OCI-LY3 (cell line): Measurements from ENCODE around the gene BBIP1.
A peak's percentile ranks its signal among the peaks of the same experiment; 100 is the strongest.

Experiments used
- H2AFZ ChIP-seq: fragments of 200-600, 300-600 bp; shearing (Covaris generic); 2 replicates; pipeline ENCODE4 v1.6.0; 2014; ENCODE audit warnings: antibody characterized with exemption, low read depth, low read length
- H3K27ac ChIP-seq: fragments of 200-600, 300-600 bp; sonication (generic); 2 replicates; pipeline ENCODE4 v1.5.1; 2014; ENCODE audit warnings: mild to moderate bottlenecking, low read length, moderate library complexity, mixed read lengths
- H3K27me3 ChIP-seq: fragments of 200-600, 300-600 bp; sonication (generic); 2 replicates; pipeline ENCODE4 v1.6.1; 2014; ENCODE audit warnings: low read depth, low read length, mixed read lengths
- H3K36me3 ChIP-seq: fragments of 200-600, 300-600 bp; sonication (generic); replicated peaks from 2 replicates; pipeline ENCODE3; 2014; ENCODE audit warnings: low read depth, low read length, mixed read lengths
- H3K4me1 ChIP-seq: fragments of 300-600, 200-600 bp; sonication (generic); 2 replicates; pipeline ENCODE4 v1.6.1; 2014; ENCODE audit warnings: low read length, mixed read lengths
- H3K4me2 ChIP-seq: fragments of 200-600, 300-600 bp; sonication (generic); 2 replicates; pipeline ENCODE4 v1.6.1; 2014; ENCODE audit warnings: low read length, mixed read lengths
- H3K4me3 ChIP-seq: fragments of 300-600, 200-600 bp; sonication (generic); 2 replicates; pipeline ENCODE4 v1.5.1; 2014; ENCODE audit warnings: antibody characterized with exemption, mild to moderate bottlenecking, low read length, moderate library complexity
- H3K79me2 ChIP-seq: fragments of 300-600, 200-600 bp; shearing (Covaris generic); 2 replicates; pipeline ENCODE4 v1.6.1; 2014; ENCODE audit warnings: mild to moderate bottlenecking, low read length, mixed read lengths
- H3K9ac ChIP-seq: fragments of 300-600, 200-600 bp; shearing (Covaris generic); 2 replicates; pipeline ENCODE4 v1.6.0; 2014; ENCODE audit warnings: mild to moderate bottlenecking, low read length, moderate library complexity
- H3K9me3 ChIP-seq: fragments of 200-600, 300-600 bp; shearing (Covaris generic); 2 replicates; pipeline ENCODE4 v1.6.1; 2014; ENCODE audit warnings: low read length, mixed read lengths; ENCODE audit not compliant: insufficient read depth
- H4K20me1 ChIP-seq: fragments of 200-600, 300-600 bp; sonication (generic); 2 replicates; pipeline ENCODE4 v1.6.1; 2016; ENCODE audit warnings: low read length, mixed read lengths; ENCODE audit not compliant: insufficient read depth
- EZH2phosphoT487 ChIP-seq: fragments of 200-600 bp; shearing (Covaris generic); IDR thresholded peaks from 2 replicates; pipeline ENCODE4 v1.6.1; 2018; ENCODE audit warnings: antibody characterized with exemption, mixed run types, low read depth
- TF ChIP-seq, protein P1 (sequence below): fragments of 200-600, 300-600 bp; sonication (generic); IDR thresholded peaks from 2 replicates; pipeline ENCODE4 v1.5.1; 2014; ENCODE audit warnings: antibody characterized with exemption, low read length, low read depth

Gene BBIP1

DNA sequence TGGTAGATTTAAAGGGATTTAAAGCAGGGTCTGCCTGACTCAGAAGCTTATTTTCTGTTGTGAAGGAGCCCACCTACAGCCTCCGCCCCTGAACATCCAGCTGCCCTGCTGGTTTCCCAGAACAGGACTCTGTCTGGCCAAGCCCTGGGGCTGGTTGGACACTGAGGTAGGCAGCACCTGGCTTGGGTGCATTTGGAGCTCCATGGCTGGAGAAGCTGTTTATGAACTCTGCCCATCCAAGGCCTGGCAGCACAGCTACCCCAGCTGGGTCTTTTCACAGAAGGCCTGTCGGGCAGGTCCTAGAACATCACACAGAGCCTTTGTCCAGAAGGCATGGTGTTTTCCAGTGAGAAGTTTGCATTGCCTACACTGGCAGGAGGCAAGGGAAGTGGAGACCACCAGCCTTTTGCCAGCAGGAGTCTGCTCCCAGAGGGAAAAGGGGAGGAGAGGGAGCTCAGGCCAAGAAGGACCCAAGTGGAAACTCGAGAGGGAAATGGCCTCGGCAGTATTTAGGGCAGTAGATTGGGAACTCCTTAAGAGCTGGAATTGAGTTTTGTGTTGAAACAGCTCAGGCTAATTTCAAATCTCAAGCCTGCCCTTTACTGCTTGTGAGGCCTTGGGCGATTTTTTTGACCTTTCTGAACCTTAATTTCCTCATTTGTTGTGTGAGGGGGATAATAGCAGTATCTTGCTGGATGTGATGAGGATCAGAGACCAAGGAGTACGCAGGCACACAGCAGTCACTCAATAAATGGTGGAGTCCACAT, 59.6 kb downstream of the BBIP1 start:
- TF ChIP-seq EZH2phosphoT487, result no peak
- TF ChIP-seq, protein P1, sequence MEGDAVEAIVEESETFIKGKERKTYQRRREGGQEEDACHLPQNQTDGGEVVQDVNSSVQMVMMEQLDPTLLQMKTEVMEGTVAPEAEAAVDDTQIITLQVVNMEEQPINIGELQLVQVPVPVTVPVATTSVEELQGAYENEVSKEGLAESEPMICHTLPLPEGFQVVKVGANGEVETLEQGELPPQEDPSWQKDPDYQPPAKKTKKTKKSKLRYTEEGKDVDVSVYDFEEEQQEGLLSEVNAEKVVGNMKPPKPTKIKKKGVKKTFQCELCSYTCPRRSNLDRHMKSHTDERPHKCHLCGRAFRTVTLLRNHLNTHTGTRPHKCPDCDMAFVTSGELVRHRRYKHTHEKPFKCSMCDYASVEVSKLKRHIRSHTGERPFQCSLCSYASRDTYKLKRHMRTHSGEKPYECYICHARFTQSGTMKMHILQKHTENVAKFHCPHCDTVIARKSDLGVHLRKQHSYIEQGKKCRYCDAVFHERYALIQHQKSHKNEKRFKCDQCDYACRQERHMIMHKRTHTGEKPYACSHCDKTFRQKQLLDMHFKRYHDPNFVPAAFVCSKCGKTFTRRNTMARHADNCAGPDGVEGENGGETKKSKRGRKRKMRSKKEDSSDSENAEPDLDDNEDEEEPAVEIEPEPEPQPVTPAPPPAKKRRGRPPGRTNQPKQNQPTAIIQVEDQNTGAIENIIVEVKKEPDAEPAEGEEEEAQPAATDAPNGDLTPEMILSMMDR, result no peak
- H3K79me2 ChIP-seq, result no peaks in the 10 kb centered on the region
- H3K9me3 ChIP-seq, result no peaks in the 10 kb centered on the region
- no peak overlapping the region for H2AFZ ChIP-seq
- no peaks in the 10 kb centered on the region for H3K36me3 ChIP-seq
- peak overlapping the region; percentile 89 for H3K27ac ChIP-seq
- no peak overlapping the region for H3K4me3 ChIP-seq
- 0 out of 2 replicates have a peak overlapping the region, but pooled peaks have one; percentile 5 for H3K9ac ChIP-seq
- H4K20me1 ChIP-seq, result no peaks in the 10 kb centered on the region
- peaks cover 70% of the 10 kb centered on the region for H3K4me1 ChIP-seq
- no peaks in the 10 kb centered on the region for H3K27me3 ChIP-seq
- peak overlapping the region; percentile 70 for H3K4me2 ChIP-seq

DNA sequence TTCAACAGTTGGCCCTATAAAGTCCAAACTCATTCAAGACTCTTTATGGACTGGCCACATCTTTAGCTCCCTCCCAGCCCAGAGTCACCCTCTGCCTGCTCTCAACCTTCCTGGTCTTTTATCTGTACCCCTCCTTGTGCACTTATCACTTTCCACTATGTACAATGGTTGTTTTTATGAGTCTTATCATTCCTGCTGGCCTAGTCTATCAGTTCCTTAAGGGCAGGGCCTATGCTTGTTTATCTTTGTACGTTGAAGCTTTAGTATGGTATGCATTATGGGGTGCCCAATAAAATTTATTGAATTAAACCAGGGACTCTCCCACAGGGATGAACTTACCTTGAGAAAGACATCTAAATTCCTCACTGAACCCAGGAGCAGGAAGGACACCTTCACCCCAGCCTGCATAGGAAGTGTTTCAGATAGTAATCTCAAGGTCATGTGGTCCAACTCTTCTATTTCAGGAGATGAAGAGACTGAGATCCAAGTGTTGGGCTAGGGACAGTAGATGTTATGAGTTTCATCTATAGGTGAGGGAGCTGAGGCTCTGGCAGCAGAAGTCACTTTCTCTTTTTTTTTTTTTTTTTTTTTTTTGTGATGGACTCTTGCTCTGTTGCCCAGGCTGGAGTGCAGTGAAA, 60.6 kb downstream of the BBIP1 start:
- H4K20me1 ChIP-seq, result no peaks in the 10 kb centered on the region
- no peaks in the 10 kb centered on the region for H3K9me3 ChIP-seq
- no peak overlapping the region for H3K4me3 ChIP-seq
- H3K36me3 ChIP-seq, result no peaks in the 10 kb centered on the region
- H3K79me2 ChIP-seq, result no peaks in the 10 kb centered on the region
- H2AFZ ChIP-seq, result no peak overlapping the region
- no peak overlapping the region for H3K4me2 ChIP-seq
- H3K27me3 ChIP-seq, result no peaks in the 10 kb centered on the region
- no peak overlapping the region for H3K27ac ChIP-seq
- TF ChIP-seq, protein P1, result no peak
- TF ChIP-seq EZH2phosphoT487, result no peak
- no peak overlapping the region for H3K9ac ChIP-seq
- H3K4me1 ChIP-seq, result peaks cover 60% of the 10 kb centered on the region

DNA sequence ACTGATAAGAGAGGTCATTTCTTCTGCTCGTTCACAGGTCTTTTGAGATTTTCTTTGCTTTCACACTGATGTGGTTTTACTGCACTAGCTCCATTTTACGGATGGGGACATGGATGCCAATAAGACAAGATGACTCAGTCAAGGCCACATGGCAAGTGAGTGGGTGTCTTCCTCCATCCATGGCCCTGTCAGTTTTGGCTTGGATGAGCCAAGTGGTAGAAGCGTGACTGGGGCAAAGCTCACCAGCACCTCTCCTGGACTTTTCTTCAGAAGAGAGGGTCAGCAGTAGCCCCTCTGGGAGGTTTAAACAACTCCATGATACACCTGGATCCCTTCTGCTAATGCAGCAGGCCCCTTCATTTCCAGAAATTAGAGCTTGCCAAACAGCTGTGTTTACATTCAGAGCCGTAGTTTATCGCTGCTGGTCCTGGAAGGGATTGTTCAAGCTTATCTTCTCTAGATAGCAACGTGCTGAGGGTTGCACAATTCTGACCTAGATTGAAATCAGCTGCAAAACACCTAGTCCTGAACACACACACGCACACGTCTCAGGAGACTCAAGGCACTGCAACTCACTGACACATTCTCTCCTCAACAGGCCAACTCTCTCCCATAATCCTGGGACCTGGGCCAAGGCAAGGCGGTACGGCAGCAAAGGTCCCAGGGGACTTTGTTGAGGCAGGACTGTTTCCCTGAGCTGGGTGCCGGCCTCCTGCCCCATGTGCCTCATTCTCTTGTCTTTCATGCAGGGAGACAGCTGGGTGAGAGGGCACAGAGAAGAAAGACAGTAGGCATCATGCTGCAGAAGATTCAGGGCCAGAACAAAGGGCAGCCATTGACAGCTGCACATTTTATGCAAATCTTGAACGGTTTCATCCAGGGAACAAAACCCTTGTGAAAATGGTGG, 61.5 kb downstream of the BBIP1 start:
- H3K27ac ChIP-seq, result no peak overlapping the region
- H3K4me3 ChIP-seq, result no peak overlapping the region
- peak overlapping the region; percentile 54; the same call in 1 of the 2 replicates for H2AFZ ChIP-seq
- no peaks in the 10 kb centered on the region for H3K27me3 ChIP-seq
- H3K9ac ChIP-seq, result no peak overlapping the region
- no peaks in the 10 kb centered on the region for H3K9me3 ChIP-seq
- TF ChIP-seq EZH2phosphoT487, result no peak
- TF ChIP-seq, protein P1, result no peak
- peaks cover 60% of the 10 kb centered on the region for H3K4me1 ChIP-seq
- H3K79me2 ChIP-seq, result no peaks in the 10 kb centered on the region
- no peaks in the 10 kb centered on the region for H3K36me3 ChIP-seq
- peak overlapping the region; percentile 14; the same call in 1 of the 2 replicates for H3K4me2 ChIP-seq
- H4K20me1 ChIP-seq, result no peaks in the 10 kb centered on the region
